Measurements from ENCODE around the gene MYL7. TPM values are rescaled to one million over a fixed set of nuclear protein-coding genes. Genes with fewer than 3 reads are reported as not detected.
A peak's percentile ranks its signal among the peaks of the same experiment; 100 is the strongest.

The MYL7 gene
- total RNA-seq, 2 experiments from 2014 or later, result not detected

DNA sequence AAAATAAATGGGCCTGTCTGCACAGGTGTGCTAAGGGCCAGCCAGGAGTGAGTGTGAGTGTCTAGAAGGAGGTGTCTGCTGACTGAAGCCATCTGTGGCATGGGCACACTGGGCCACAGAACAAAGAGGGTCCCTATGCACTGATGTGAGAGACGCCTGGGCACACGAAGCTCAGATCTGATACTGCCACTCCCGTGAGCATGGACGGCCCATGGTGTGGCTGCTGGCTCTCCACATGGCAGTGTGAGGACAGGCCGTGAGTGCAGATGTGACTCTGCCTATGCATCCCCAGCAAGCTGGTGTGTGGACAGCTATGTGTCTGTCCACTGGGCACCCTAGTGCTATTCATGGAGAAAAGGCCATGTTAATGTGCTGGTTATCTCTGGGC is 12.8 kb upstream of the MYL7 start:
- H3K27me3 Mint-ChIP-seq, result no peaks in the 10 kb centered on the region
- H3K27me3 ChIP-seq (ENCODE audit: control insufficient read depth in 1 of 2, insufficient read depth in 2 of 2, low read length in 2 of 2), result no peaks in the 10 kb centered on the region
- intact Hi-C loops (cut with DNase I, micrococcal nuclease), result no loop called here
- ChIA-PET POLR2A (no interaction called here), CTCF (no interaction called here)
- H3K27ac ChIP-seq (ENCODE audit: low read depth in 1 of 2, low read length in 2 of 2), result no peak overlapping the region
- no peaks in the 10 kb centered on the region for H3K36me3 Mint-ChIP-seq (ENCODE audit: low read depth)
- no peak overlapping the region for H3K4me3 Mint-ChIP-seq
- no peaks in the 10 kb centered on the region for H3K4me1 ChIP-seq (ENCODE audit: insufficient read depth, low read length)
- ATAC-seq (ENCODE audit: poor library complexity), result no peak
- DNase-seq, result peak in 1 of 14 experiments; percentile 28
- no peaks in the 10 kb centered on the region for H3K9me3 Mint-ChIP-seq
- no peaks in the 10 kb centered on the region for H3K9me3 ChIP-seq (ENCODE audit: control insufficient read depth in 1 of 2, insufficient read depth in 1 of 2, low read length in 2 of 2)
- H3K4me1 Mint-ChIP-seq (ENCODE audit: low read depth), result no peaks in the 10 kb centered on the region
- TF ChIP-seq, protein P1, sequence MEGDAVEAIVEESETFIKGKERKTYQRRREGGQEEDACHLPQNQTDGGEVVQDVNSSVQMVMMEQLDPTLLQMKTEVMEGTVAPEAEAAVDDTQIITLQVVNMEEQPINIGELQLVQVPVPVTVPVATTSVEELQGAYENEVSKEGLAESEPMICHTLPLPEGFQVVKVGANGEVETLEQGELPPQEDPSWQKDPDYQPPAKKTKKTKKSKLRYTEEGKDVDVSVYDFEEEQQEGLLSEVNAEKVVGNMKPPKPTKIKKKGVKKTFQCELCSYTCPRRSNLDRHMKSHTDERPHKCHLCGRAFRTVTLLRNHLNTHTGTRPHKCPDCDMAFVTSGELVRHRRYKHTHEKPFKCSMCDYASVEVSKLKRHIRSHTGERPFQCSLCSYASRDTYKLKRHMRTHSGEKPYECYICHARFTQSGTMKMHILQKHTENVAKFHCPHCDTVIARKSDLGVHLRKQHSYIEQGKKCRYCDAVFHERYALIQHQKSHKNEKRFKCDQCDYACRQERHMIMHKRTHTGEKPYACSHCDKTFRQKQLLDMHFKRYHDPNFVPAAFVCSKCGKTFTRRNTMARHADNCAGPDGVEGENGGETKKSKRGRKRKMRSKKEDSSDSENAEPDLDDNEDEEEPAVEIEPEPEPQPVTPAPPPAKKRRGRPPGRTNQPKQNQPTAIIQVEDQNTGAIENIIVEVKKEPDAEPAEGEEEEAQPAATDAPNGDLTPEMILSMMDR (IDR thresholded peaks at IDR 0.05), result no peak
- H3K27ac Mint-ChIP-seq, result no peak overlapping the region
- H3K36me3 ChIP-seq (ENCODE audit: insufficient read depth, low read length), result no peaks in the 10 kb centered on the region
- H3K4me3 ChIP-seq (ENCODE audit: low read length), result no peak overlapping the region

DNA sequence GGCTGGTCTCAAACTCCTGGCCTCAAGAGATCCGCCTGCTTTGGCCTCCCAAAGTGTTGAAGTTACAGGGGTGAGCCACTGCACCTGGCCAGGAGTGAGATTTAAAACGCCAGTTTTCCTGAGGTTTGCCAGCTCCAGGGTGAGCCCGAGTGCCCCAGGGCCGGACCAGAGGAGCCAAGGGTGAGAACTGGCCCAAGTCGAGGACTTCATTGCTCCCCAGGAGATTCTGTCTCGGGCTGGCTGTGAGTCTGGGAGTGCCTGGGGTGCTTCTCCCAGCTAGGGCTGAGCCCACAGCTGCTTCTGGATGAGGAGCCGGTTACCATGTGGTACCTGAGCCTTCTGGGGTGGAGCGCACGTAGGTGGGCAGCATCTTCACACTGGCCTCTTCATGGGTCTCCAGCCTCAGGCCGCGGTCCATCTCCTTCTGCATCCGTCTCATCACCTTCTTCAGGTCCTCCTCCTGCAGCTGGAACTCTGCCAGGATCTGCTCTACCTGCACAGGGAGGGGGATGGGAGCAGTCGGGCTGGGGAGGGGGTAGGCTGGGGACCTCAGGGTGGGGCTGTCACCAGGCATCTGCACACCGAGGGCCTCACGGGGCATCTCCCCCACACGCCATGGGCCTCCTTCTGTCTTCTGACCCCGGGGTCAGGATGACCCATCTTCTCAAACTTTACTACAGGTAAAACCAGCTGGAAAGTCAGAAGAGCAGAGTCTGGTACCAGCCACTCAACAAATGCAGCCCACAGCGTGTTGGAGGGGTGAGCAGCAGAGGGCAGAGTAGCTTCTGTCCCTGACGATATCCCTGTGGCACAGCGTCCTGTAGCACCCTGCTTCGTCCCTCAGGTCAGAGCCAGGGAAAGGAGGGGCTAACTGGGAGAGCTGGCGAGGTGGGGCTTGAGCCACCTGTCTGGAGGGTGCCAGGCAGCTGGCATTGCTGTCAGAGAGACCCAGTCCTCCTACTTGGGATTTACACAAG is 12.1 kb upstream of the MYL7 start:
- ChIA-PET CTCF (interaction anchor here (0.7 kb wide), 1 partner anchor 214 kb away, joined by 4 read pairs; no protein-coding TSS in a partner anchor), POLR2A (no interaction called here)
- ATAC-seq (ENCODE audit: poor library complexity) (no peak), DNase-seq (peak in 1 of 14 experiments; percentile 25)
- no peak overlapping the region for H3K27ac ChIP-seq (ENCODE audit: low read depth in 1 of 2, low read length in 2 of 2)
- intact Hi-C loops (cut with DNase I, micrococcal nuclease), result no loop called here
- Mint-ChIP-seq H3K4me3 (no peak overlapping the region), H3K4me1 (ENCODE audit: low read depth) (no peaks in the 10 kb centered on the region), H3K27ac (no peak overlapping the region), H3K27me3 (no peaks in the 10 kb centered on the region), H3K36me3 (ENCODE audit: low read depth) (no peaks in the 10 kb centered on the region), H3K9me3 (no peaks in the 10 kb centered on the region)
- H3K27me3 ChIP-seq (ENCODE audit: control insufficient read depth in 1 of 2, insufficient read depth in 2 of 2, low read length in 2 of 2), result no peaks in the 10 kb centered on the region
- H3K4me3 ChIP-seq (ENCODE audit: low read length), result no peak overlapping the region
- H3K4me1 ChIP-seq (ENCODE audit: insufficient read depth, low read length), result no peaks in the 10 kb centered on the region
- H3K9me3 ChIP-seq (ENCODE audit: control insufficient read depth in 1 of 2, insufficient read depth in 1 of 2, low read length in 2 of 2), result no peaks in the 10 kb centered on the region
- TF ChIP-seq, protein P1 (IDR thresholded peaks at IDR 0.05), result no peak
- H3K36me3 ChIP-seq (ENCODE audit: insufficient read depth, low read length), result no peaks in the 10 kb centered on the region

DNA sequence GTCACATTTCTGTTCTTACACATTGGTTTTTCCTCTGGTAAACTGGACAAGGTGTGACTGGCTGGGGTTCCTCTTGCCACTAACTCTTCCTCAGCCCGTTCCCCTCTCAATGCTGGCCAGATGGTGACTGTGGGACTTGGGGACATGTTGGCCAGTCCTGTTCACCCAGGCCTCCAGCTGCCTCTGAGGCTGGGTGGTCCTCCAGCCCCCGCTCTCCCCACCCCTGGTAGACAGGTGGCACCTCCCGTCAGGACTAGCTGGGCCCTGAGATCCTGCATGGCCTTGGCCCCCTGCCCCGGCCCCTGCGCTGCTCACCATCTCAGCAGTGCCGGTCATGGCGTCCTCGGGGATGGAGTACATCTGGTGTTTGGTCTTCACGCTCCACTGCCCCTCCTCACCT is 10.8 kb upstream of the MYL7 start:
- Mint-ChIP-seq H3K27me3 (no peaks in the 10 kb centered on the region), H3K4me1 (ENCODE audit: low read depth) (no peaks in the 10 kb centered on the region), H3K27ac (no peak overlapping the region), H3K36me3 (ENCODE audit: low read depth) (no peaks in the 10 kb centered on the region), H3K9me3 (no peaks in the 10 kb centered on the region), H3K4me3 (no peak overlapping the region)
- DNase-seq (peak in 1 of 14 experiments; percentile 24), ATAC-seq (ENCODE audit: poor library complexity) (no peak)
- Histone ChIP-seq H3K27ac (ENCODE audit: low read depth in 1 of 2, low read length in 2 of 2) (no peak overlapping the region), H3K36me3 (ENCODE audit: insufficient read depth, low read length) (no peaks in the 10 kb centered on the region), H3K9me3 (ENCODE audit: control insufficient read depth in 1 of 2, insufficient read depth in 1 of 2, low read length in 2 of 2) (no peaks in the 10 kb centered on the region), H3K27me3 (ENCODE audit: control insufficient read depth in 1 of 2, insufficient read depth in 2 of 2, low read length in 2 of 2) (no peaks in the 10 kb centered on the region), H3K4me1 (ENCODE audit: insufficient read depth, low read length) (no peaks in the 10 kb centered on the region), H3K4me3 (ENCODE audit: low read length) (no peak overlapping the region)
- intact Hi-C loops (cut with DNase I, micrococcal nuclease), result no loop called here
- ChIA-PET CTCF (no interaction called here), POLR2A (no interaction called here)
- TF ChIP-seq, protein P1 (IDR thresholded peaks at IDR 0.05), result no peak

All from CD4-positive, alpha-beta T cell (primary cell).